Adrenal gland (tissue), 12 donors: ENCODE results near the gene TTLL11. TPM values are rescaled to one million over a fixed set of nuclear protein-coding genes. Genes with fewer than 3 reads are reported as not detected.
A peak's percentile ranks its signal among the peaks of the same experiment; 100 is the strongest.

Experiments used
- DNase-seq, 7 donors: peaks; one replicate each; pipeline ENCODE4 v3.0.0-alpha.2; 2019 to 2020
- H3K27ac ChIP-seq, 5 donors: fragments of 200-600 bp; sonication (generic) in 4 of 5; 1 replicate in 3 of 5; 2 replicates in 2 of 5; pipeline versions ENCODE4 v1.5.1 to v1.8.0; 2016 to 2020; ENCODE audit warnings: mild to moderate bottlenecking in 1 of 5
- H3K27me3 ChIP-seq: fragments of 200-600 bp; 2 replicates; pipeline ENCODE4 v1.8.0; 2021
- H3K36me3 ChIP-seq, 2 donors: fragments of 200-600 bp; replicated peaks in 1 of 2; 1 replicate in 1 of 2; 2 replicates in 1 of 2; pipeline versions ENCODE4 v1.5.1 to v1.8.0; 2018 to 2022
- H3K4me1 ChIP-seq, 2 donors: fragments of 200-600 bp; replicated peaks in 1 of 2; 1 replicate in 1 of 2; 2 replicates in 1 of 2; pipeline versions ENCODE4 v1.5.1 to v1.8.0; 2018 to 2021
- H3K4me3 ChIP-seq, 4 donors: fragments of 200-600 bp; sonication (generic) in 3 of 4; one replicate each; pipeline ENCODE4 v1.5.1; 2016 to 2018
- H3K9me3 ChIP-seq, 3 donors: fragments of 200-600 bp; sonication (generic) in 1 of 3; replicated peaks in 1 of 3; 1 replicate in 2 of 3; 2 replicates in 1 of 3; pipeline versions ENCODE4 v1.5.1 to v1.8.0; 2016 to 2021
- CTCF ChIP-seq, 6 experiments: fragments of 450-650 bp in 4 of 6; fragments of 200-600 bp in 2 of 6; sonication (generic) in 1 of 6; IDR thresholded peaks; 1 replicate in 5 of 6; 2 replicates in 1 of 6; pipeline versions ENCODE4 v1.5.1 to v1.8.0; 2016 to 2021; ENCODE audit warnings: antibody characterized with exemption in 6 of 6, mild to moderate bottlenecking in 2 of 6, moderate library complexity in 1 of 6
- POLR2A ChIP-seq, 2 donors: fragments of 450-650 bp; IDR thresholded peaks; one replicate each; pipeline ENCODE4 v1.6.1; 2017; ENCODE audit warnings: antibody characterized with exemption in 2 of 2, mild to moderate bottlenecking in 2 of 2, moderate library complexity in 1 of 2
- WGBS, 4 donors: extraction: QIAGEN DNeasy Blood & Tissue Kit in 2 of 4; methylation state at CpG; one replicate each; pipeline versions ENCODE4 v1.1.5 to v1.1.7; 2013 to 2017; 5-methylcytosine and 5-hydroxymethylcytosine counted together
- intact Hi-C, 2 donors: fragments of 100-400 bp; cut with DNase I; formaldehyde crosslinking; loops; one replicate each; pipeline versions ENCODE4 v1.14.1 to v1.15.0; 2022 to 2023
- polyA plus RNA-seq, 3 donors: library from polyadenylated mRNA; stranded (reverse); fragments of 200-250 nt in 2 of 3; fragments of 350-450 nt in 1 of 3; fragmentation: Illumina TruSeq in 1 of 3; extraction: RNeasy Lipid Tissue Mini Kit (QIAGEN cat#74804) in 1 of 3; gene quantifications; one replicate each; pipeline ENCODE4 v1.2.3, GENCODE V29; 2013 to 2014
- total RNA-seq, 9 donors: library from RNA; depleted of rRNA in 4 of 9; stranded (reverse); fragments of >200 nt in 4 of 9; fragments of 120-200 nt in 1 of 9; fragmentation: NEBNext Ultra II Directional in 1 of 9; extraction: Animal tissue kit (Norgen Biotek cat#: 25700) in 1 of 9; gene quantifications; one replicate each; pipeline versions ENCODE4 v1.1.0 to v1.2.4, GENCODE V29; 2013 to 2023
- donor health status: healthy with polysubstance abuse.
- donor health status: Bipolar disorder and iron deficiency.
- donor health status: DM: yes; HTN: yes; CAD: no.
- donor health status: DM: no; HTN: no; CAD: no.
- donor health status: DM: no; HTN: no; CAD: no.
- donor health status: DM: yes; HTN: yes; CAD: no.

The TTLL11 gene
- total and polyA plus RNA-seq, 12 donors, result 4.8 to 30.9 (median 13.7) TPM

GRCh38 chr9:121844098-121844497 is 249.0 kb downstream of the TTLL11 start:
- Histone ChIP-seq H3K4me1 (no peaks in the 10 kb centered on the region), H3K27me3 (no peaks in the 10 kb centered on the region), H3K27ac (no peak overlapping the region), H3K9me3 (peaks cover 0 to 7% (median 3%) of the 10 kb centered on the region in 3 donors), H3K36me3 (no peaks in the 10 kb centered on the region), H3K4me3 (no peak overlapping the region)
- 50 to 73% (median 59%) methylated on average over 2 of the region's 2 CpGs for WGBS, 4 donors
- intact Hi-C loops, result no loop called here
- DNase-seq, result no peak
- TF ChIP-seq POLR2A (IDR thresholded peaks at IDR 0.05) (no peak), CTCF (IDR thresholded peaks at IDR 0.05) (no peak)

GRCh38 chr9:121842612-121842978 is 250.5 kb downstream of the TTLL11 start:
- 44 to 63% (median 50%) methylated on average over 2 of the region's 2 CpGs for WGBS, 4 donors
- DNase-seq, result no peak
- intact Hi-C loops, result no loop called here
- no peak overlapping the region for H3K4me3 ChIP-seq
- no peak overlapping the region for H3K27ac ChIP-seq
- H3K27me3 ChIP-seq, result no peaks in the 10 kb centered on the region
- no peaks in the 10 kb centered on the region for H3K9me3 ChIP-seq
- H3K4me1 ChIP-seq, result no peaks in the 10 kb centered on the region
- H3K36me3 ChIP-seq, result no peaks in the 10 kb centered on the region
- TF ChIP-seq POLR2A (IDR thresholded peaks at IDR 0.05) (no peak), CTCF (IDR thresholded peaks at IDR 0.05) (no peak)

- 80 to 91% (median 88%) methylated on average over 10 of the region's 10 CpGs for WGBS, 4 donors
- Histone ChIP-seq H3K4me1 (no peaks in the 10 kb centered on the region), H3K36me3 (no peaks in the 10 kb centered on the region), H3K4me3 (no peak overlapping the region), H3K27ac (no peak overlapping the region), H3K9me3 (no peaks in the 10 kb centered on the region), H3K27me3 (no peaks in the 10 kb centered on the region)
- no peak for TF ChIP-seq POLR2A (IDR thresholded peaks at IDR 0.05)
- TF ChIP-seq CTCF (IDR thresholded peaks at IDR 0.05), result no peak
- intact Hi-C loops, result no loop called here
- DNase-seq, result peak in 2 of 7 donors; percentile 4 to 15
Measured at GRCh38 chr9:121841771-121842611, 251.1 kb downstream of the TTLL11 start.

- no peak overlapping the region for H3K4me3 ChIP-seq
- no peak overlapping the region for H3K27ac ChIP-seq
- no peak for TF ChIP-seq CTCF (IDR thresholded peaks at IDR 0.05)
- TF ChIP-seq POLR2A (IDR thresholded peaks at IDR 0.05), result no peak
- H3K36me3 ChIP-seq, result no peaks in the 10 kb centered on the region
- no peaks in the 10 kb centered on the region for H3K4me1 ChIP-seq
- DNase-seq, result peak in 3 of 7 donors; percentile 7 to 33 (median 12)
- 89 to 96% (median 94%) methylated on average over 19 to 20 of the region's 20 CpGs for WGBS, 4 donors
- intact Hi-C loops, result no loop called here
- H3K27me3 ChIP-seq, result no peaks in the 10 kb centered on the region
- H3K9me3 ChIP-seq, result no peaks in the 10 kb centered on the region
Measured at GRCh38 chr9:121840838-121841760, 252.0 kb downstream of the TTLL11 start.
